Measurements from ENCODE around the gene MYLK4. TPM values are rescaled to one million over a fixed set of nuclear protein-coding genes. Genes with fewer than 3 reads are reported as not detected.

Gene MYLK4
- total RNA-seq, 4 donors from 2014 or later, result 0.49 to 1.9 (median 1.0) TPM

DNA sequence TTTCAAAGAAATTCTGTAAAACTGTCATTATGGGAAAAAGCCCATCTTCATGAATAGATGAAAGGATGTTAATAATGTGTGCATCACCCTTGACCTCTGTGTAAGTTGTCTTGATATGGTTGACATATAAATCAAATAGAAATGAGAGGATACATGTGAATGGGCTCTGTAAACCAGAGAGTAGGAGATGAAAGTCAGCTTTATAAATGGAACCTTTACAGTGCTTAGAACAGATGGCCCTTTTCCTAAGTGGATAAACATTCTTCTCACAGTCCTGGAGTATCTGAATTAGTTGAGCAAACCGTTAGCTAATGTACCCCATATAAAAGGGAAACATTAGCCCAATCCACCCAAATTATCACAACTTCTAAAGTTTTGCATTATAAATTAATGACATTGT lies 57.5 kb downstream of the MYLK4 start:
- no peaks in the 10 kb centered on the region for H3K9me3 ChIP-seq
- H3K4me3 ChIP-seq, result no peak overlapping the region
- TF ChIP-seq, protein P1, sequence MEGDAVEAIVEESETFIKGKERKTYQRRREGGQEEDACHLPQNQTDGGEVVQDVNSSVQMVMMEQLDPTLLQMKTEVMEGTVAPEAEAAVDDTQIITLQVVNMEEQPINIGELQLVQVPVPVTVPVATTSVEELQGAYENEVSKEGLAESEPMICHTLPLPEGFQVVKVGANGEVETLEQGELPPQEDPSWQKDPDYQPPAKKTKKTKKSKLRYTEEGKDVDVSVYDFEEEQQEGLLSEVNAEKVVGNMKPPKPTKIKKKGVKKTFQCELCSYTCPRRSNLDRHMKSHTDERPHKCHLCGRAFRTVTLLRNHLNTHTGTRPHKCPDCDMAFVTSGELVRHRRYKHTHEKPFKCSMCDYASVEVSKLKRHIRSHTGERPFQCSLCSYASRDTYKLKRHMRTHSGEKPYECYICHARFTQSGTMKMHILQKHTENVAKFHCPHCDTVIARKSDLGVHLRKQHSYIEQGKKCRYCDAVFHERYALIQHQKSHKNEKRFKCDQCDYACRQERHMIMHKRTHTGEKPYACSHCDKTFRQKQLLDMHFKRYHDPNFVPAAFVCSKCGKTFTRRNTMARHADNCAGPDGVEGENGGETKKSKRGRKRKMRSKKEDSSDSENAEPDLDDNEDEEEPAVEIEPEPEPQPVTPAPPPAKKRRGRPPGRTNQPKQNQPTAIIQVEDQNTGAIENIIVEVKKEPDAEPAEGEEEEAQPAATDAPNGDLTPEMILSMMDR (IDR thresholded peaks at IDR 0.05), result no peak
- no peak for TF ChIP-seq POLR2A (IDR thresholded peaks at IDR 0.05)
- H3K27ac ChIP-seq, result no peak overlapping the region
- intact Hi-C loops (cut with DNase I), result no loop called here
- no peaks in the 10 kb centered on the region for H3K36me3 ChIP-seq
- 45 to 71% methylated on average over 1 of the region's 1 CpG for WGBS, 2 donors
- no peak for DNase-seq
- H3K27me3 ChIP-seq, result no peaks in the 10 kb centered on the region
- H3K4me1 ChIP-seq, result no peaks in the 10 kb centered on the region

DNA sequence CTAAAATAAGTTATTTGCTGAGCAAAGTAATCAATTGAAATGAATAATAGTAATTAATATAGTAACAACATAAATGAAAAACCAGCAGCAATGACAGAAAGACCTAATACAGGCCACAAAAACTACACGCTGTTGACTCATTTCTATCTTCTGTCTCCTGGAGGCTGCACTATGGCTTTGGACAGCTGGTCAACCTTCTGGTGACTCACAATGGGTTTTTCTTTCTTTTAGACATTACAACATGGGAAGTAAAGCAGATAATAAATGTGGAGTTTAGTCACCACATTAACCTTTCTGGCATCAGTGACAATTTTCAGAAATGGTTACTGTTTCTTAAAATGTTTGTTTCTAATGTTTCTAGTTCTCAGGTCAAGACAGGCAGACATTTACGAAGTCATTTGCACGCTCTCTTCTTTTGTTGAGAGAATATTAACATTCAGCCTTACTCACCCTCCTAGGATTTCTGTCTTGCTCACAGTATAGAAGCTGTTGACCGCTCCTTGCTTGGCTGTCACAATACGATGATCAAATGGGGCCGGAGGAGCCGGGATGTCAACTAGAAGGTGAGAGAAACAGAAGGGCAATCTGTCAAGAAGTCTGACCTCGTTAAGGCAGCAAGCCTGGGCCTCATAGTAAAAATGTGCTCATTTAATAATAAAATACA lies 62.2 kb downstream of the MYLK4 start:
- H3K27me3 ChIP-seq, result no peaks in the 10 kb centered on the region
- H3K27ac ChIP-seq, result peak overlapping the region in 1 of 4 donors; percentile 2
- 81 to 87% methylated on average over 3 to 8 of the region's 8 CpGs for WGBS, 2 donors
- H3K4me3 ChIP-seq, result no peak overlapping the region
- H3K36me3 ChIP-seq, result no peaks in the 10 kb centered on the region
- DNase-seq, result no peak
- intact Hi-C loops (cut with DNase I), result no loop called here
- TF ChIP-seq, protein P1 (IDR thresholded peaks at IDR 0.05), result no peak
- no peak for TF ChIP-seq POLR2A (IDR thresholded peaks at IDR 0.05)
- no peaks in the 10 kb centered on the region for H3K9me3 ChIP-seq
- no peaks in the 10 kb centered on the region for H3K4me1 ChIP-seq

DNA sequence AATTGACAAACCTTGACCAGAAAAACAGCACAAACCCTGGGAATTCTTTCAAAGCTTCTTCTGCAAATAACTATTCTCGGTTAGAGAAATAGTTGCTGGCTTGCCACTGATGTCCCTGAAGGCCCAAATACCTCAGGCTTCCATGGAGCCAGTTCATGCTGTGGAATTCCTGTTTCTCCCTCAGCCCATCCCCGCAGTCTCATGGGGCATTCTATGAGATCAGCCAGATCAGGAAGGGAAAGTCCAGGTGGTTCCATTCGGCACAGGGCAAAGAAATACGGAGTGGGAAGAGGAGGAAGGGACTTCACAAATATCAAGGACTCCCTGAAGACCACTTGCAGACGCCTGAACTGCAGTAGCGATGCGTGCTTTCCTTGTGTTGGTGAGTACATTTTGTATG lies 63.3 kb downstream of the MYLK4 start:
- TF ChIP-seq, protein P1 (IDR thresholded peaks at IDR 0.05), result no peak
- no peak for TF ChIP-seq POLR2A (IDR thresholded peaks at IDR 0.05)
- Histone ChIP-seq H3K36me3 (no peaks in the 10 kb centered on the region), H3K4me3 (no peak overlapping the region), H3K27me3 (no peaks in the 10 kb centered on the region), H3K27ac (no peak overlapping the region), H3K9me3 (no peaks in the 10 kb centered on the region), H3K4me1 (no peaks in the 10 kb centered on the region)
- intact Hi-C loops (cut with DNase I), result no loop called here
- no peak for DNase-seq
- 87% methylated on average over 7 of the region's 7 CpGs for WGBS, 2 donors

DNA sequence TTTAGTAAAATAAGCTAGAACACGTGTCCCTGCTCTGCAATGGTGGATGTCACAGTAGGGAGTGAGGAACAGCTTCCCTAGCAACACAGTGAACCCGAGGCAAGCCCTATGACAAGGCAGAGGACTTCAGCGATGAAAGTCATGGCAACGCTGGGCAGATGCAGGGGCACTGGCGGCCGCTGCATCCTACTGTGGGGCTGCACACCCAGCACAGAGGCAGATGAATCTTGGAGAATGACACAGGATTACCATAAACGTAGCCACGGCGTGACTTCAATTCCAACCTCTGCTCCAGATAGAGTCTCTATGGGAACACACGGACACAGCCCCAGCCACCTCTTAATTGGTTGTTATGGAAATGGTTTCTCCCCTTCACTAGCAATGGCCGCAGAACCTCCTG lies 64.2 kb downstream of the MYLK4 start:
- intact Hi-C loops (cut with DNase I), result no loop called here
- no peak overlapping the region for H3K4me3 ChIP-seq
- DNase-seq, result no peak
- H3K36me3 ChIP-seq, result no peaks in the 10 kb centered on the region
- H3K27me3 ChIP-seq, result no peaks in the 10 kb centered on the region
- no peaks in the 10 kb centered on the region for H3K9me3 ChIP-seq
- no peak overlapping the region for H3K27ac ChIP-seq
- no peak for TF ChIP-seq POLR2A (IDR thresholded peaks at IDR 0.05)
- TF ChIP-seq, protein P1 (IDR thresholded peaks at IDR 0.05), result no peak
- H3K4me1 ChIP-seq, result no peaks in the 10 kb centered on the region
- 82 to 84% methylated on average over 9 to 11 of the region's 11 CpGs for WGBS, 2 donors

DNA sequence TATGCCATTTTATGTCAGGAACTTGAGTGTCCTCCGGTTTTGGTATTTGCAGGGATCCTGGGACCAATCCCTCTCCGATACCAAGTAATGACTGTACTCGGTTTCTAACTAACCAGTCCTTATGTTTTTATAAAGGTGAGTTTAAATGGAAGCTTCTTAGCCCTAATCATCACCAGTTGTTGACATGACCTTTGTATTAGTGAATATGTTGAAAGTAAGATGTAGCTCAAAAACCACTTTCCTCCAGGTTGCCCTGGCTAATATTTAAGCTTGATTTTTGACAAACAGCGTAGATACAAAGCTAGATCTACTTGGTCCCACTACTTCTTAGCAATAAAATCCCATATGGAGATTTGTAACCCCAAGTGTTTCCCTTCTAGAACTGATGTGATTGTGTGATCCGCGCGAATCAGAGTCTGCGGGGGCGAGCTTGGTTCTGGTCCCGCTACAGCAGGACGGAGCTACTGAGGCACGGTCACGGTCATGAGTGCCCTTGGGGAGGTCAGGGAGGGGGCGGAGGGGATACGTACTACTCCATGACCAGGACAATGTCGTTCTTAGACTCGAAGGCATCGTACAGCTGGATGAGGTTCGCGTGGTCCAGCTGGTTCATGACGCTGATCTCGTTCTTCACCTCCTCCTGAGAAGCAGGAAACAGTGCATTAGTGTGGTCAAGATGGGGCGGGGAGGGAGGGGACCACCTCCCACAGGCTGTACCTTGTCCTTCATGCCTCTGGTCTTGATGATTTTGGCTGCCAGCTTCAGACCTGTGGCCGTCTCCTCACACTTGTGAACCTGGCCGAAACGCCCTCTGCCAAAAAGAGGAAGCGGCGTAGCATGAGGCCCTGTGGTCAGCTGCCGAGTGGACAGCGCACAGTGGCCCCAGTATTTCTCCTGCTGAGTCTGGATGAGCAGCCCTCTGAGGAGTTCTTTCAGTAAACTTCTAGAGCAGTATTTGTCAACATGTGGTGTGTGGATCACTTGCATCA lies 65.7 kb downstream of the MYLK4 start:
- TF ChIP-seq POLR2A (IDR thresholded peaks at IDR 0.05), result no peak
- TF ChIP-seq, protein P1 (IDR thresholded peaks at IDR 0.05), result no peak
- 93 to 96% methylated on average over 15 to 19 of the region's 30 CpGs for WGBS, 2 donors
- Histone ChIP-seq H3K36me3 (no peaks in the 10 kb centered on the region), H3K4me1 (no peaks in the 10 kb centered on the region), H3K4me3 (no peak overlapping the region), H3K27me3 (no peaks in the 10 kb centered on the region), H3K9me3 (no peaks in the 10 kb centered on the region), H3K27ac (no peak overlapping the region)
- no peak for DNase-seq
- intact Hi-C loops (cut with DNase I), result no loop called here

Data from esophagus squamous epithelium (tissue), 5 donors.